ENCODE results near the gene BIRC2. TPM values are rescaled to one million over a fixed set of nuclear protein-coding genes. Genes with fewer than 3 reads are reported as not detected.
"Not testable (repeated sequence)": the region's sequence is repeated elsewhere in the genome, so short reads cannot be mapped to it uniquely, and the experiment has no call there.

BIRC2 gene
- polyA plus RNA-seq, 3 donors = 77.3 to 89.0 (median 78.1) TPM

DNA sequence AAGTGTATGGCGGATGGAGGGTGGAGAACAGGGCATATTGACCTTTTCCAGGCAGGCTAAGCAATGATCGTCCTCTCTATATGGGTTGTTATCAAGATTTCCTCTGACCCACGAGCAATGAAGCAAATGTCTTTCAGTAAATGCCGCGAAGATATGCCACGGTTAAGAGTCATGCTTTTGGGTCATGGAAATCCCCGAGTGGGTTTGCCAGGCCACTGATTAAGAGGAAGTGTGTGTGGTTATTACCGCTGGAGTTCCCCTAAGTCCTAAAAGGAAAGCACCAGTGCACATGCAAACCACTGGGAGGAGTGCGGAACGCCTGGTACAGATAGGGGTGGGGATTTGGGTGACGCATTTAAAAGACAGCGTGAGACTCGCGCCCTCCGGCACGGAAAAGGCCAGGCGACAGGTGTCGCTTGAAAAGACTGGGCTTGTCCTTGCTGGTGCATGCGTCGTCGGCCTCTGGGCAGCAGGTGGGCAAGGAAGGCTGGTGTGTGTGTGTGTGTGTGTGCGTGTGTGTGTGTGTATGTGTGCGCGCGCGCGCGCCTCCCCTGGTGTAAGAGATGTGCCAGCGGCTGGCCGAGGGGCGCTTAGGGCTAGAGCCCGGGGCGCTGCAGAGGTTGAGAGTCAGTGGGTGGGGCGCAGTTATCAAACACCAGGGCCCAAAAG lies 29.8 kb upstream of the BIRC2 start, which contains the start of gene BIRC3:
TSS of gene BIRC3 (plus strand) at position 386 of the 669 bp plus-strand sequence. CDS start 7,026 bp downstream, outside the sequence.
- peak in 10 of 11 donors; percentile 15 to 54 (median 42) for DNase-seq (ENCODE audit: extremely low read depth in 1 of 11, low read depth in 9 of 11, low spot score in 4 of 11)

DNA sequence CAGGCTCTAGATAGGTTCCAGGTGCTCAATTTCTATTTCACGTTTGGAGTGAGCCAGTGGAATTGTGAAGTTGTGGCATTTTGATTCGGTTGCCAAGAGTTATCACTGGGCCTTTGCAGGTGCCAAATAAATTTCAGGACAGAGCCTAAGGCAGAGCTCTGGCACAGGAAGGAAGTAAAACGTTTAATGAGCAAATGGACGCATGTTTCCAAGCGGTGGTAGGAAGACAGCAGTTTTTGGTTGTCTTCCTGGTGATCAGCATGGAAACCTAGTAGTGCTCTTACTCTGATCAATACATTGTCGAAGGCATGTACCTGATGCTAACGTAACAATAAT lies 29.3 kb upstream of the BIRC2 start:
- no peak for DNase-seq (ENCODE audit: extremely low read depth in 1 of 11, low read depth in 9 of 11, low spot score in 4 of 11)

DNA sequence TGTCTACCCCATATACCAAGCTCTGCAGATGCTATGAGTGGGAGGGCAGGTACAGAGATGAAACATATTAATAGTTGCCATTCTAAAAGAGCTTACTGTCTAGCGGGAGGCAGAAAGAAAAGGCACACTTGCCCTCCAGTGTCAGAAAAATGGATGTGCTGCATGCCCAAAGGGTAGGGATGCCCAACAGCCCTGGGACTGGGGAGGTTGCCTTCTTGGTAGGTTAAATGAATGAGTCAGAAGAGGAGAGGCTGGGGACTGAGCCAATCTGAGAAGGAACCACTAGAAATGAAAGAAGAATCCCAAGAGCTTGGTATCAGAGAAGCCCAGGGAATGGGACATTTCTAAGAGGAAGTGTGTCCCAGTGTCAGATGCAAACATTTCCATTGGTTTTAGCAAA lies 28.5 kb upstream of the BIRC2 start:
- DNase-seq (ENCODE audit: extremely low read depth in 1 of 11, low read depth in 9 of 11, low spot score in 4 of 11) = no peak

DNA sequence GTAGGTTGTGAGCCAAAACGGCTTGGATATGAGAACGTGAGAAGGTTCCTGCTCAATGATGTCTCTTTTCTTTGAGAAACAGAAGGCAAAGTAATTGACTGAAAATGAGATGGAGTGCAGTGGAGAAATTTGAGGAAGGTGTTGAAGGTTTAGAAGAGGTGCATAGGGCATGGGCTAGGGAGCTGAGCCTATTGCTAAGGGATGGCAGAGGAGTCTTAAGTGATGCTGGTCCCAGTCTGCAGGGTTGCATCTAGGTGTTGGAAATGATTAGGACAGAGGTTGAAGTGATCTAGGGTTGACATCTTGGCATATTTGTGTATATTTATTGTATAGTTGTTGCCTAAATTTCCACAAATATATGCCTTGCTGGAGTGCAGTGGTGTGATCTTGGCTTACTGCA lies 27.5 kb upstream of the BIRC2 start:
- no peak for DNase-seq (ENCODE audit: extremely low read depth in 1 of 11, low read depth in 9 of 11, low spot score in 4 of 11)

DNA sequence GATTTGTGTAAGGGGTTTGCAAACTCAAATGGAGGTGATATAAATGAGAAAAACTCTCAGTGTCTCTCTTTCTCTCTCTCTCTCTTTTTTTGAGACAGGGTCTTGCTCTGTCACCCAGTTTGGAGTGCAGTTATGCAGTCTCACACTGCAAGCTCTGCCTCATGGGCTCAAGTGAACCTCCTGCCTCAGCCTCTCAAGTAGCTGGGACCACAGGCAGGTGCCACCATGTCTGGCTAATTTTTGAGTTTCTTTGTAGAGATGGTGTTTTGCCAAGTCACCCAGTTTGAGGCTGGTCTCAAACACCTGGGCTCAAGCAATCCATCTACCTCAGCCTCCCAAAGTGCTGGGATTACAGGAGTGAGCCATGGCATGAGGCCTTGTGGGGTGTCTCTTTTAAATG lies 26.8 kb upstream of the BIRC2 start:
- no peak for DNase-seq (ENCODE audit: extremely low read depth in 1 of 11, low read depth in 9 of 11, low spot score in 4 of 11)

DNA sequence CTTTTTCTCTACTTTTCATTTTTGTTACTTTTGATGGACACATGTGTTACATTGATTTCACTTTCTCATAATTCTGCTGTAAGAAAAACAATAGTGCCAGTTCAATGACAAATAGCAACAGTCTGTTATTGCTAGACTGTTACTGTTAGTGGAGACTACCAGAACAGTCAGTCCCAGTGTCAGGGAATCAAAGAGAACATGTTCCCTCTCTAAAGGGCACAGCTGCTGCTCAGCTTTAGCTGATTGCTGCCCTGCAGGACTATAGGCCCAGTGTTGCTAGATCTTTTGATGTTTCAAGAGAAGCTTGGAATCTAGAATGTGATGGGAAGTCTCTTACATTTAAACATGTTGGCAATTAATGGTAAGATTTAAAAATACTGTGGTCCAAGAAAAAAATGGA lies 26.3 kb upstream of the BIRC2 start:
- no peak for DNase-seq (ENCODE audit: extremely low read depth in 1 of 11, low read depth in 9 of 11, low spot score in 4 of 11)

DNA sequence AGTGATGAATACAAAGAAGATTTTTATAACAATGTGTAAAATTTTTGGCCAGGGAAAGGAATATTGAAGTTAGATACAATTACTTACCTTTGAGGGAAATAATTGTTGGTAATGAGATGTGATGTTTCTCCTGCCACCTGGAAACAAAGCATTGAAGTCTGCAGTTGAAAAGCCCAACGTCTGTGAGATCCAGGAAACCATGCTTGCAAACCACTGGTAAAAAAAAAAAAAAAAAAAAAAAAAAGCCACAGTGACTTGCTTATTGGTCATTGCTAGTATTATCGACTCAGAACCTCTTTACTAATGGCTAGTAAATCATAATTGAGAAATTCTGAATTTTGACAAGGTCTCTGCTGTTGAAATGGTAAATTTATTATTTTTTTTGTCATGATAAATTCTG lies 24.5 kb upstream of the BIRC2 start:
- DNase-seq (ENCODE audit: extremely low read depth in 1 of 11, low read depth in 9 of 11, low spot score in 4 of 11) = no peak

DNA sequence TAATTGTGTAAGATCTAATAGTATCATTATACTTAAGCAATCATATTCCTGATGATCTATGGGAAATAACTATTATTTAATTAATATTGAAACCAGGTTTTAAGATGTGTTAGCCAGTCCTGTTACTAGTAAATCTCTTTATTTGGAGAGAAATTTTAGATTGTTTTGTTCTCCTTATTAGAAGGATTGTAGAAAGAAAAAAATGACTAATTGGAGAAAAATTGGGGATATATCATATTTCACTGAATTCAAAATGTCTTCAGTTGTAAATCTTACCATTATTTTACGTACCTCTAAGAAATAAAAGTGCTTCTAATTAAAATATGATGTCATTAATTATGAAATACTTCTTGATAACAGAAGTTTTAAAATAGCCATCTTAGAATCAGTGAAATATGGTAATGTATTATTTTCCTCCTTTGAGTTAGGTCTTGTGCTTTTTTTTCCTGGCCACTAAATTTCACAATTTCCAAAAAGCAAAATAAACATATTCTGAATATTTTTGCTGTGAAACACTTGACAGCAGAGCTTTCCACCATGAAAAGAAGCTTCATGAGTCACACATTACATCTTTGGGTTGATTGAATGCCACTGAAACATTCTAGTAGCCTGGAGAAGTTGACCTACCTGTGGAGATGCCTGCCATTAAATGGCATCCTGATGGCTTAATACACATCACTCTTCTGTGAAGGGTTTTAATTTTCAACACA lies 23.3 kb upstream of the BIRC2 start:
- no peak for DNase-seq (ENCODE audit: extremely low read depth in 1 of 11, low read depth in 9 of 11, low spot score in 4 of 11)

DNA sequence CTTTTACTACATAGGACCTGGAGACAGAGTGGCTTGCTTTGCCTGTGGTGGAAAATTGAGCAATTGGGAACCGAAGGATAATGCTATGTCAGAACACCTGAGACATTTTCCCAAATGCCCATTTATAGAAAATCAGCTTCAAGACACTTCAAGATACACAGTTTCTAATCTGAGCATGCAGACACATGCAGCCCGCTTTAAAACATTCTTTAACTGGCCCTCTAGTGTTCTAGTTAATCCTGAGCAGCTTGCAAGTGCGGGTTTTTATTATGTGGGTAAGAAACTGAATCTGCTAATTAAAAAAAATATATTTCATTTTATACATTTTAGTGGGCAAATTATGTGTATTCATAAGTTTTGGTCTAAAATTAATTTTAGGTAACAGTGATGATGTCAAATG lies 21.9 kb upstream of the BIRC2 start:
- no peak for DNase-seq (ENCODE audit: extremely low read depth in 1 of 11, low read depth in 9 of 11, low spot score in 4 of 11)

DNA sequence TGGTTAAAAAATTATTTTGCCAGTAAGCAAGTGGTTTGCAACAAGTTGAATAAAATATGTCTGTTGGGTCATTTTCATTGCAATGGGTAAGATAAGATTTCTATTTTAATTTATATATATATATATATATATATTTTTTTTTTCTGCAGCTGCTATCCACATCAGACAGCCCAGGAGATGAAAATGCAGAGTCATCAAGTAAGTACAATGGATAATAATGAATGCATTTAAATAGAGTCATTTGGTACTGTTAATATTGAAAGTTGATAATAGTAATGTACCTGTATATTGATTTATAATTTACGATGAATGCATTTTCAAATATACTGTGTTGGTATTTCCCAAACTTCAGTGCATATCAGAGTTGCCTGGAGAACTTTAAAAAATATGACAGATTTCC lies 18.3 kb upstream of the BIRC2 start:
- DNase-seq (ENCODE audit: extremely low read depth in 1 of 11, low read depth in 9 of 11, low spot score in 4 of 11) = no peak

DNA sequence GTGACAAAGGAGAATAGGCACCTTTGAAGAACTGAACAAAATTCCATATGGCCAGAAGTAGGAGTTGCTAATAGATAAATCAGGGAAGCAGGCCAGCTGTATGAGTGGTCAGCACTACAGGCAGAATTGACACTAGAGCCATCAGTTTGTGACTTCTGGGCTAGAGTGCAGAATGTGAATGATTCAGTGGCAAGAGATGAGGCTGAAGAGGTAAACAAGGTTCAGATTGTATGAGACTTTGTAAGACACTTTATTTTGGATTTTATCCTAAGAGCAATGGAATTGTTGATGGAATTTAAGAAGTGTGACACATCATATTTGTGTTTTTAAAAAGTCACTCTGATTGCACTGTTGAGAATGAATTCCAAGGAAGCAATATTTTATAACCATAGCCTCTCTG lies 16.8 kb upstream of the BIRC2 start:
- no peak for DNase-seq (ENCODE audit: extremely low read depth in 1 of 11, low read depth in 9 of 11, low spot score in 4 of 11)

DNA sequence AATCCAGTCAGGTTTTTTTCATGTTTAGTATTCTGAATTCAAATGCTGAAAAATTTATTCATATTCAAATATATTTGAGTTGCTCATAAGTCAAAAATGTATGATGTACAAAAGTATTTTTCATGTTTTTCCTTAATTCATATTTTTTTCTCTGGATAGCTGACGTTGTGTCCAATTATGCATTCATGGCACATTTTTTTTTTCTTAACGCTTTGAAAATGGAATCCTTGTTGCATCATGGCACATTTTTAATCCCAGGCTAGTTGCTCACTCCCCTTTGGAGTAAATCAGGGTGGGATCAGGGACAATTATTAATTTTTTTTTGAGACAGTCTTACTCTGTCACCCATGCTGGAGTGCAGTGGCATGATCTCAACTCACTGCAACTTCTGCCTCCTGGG lies 15.7 kb upstream of the BIRC2 start:
- DNase-seq (ENCODE audit: extremely low read depth in 1 of 11, low read depth in 9 of 11, low spot score in 4 of 11) = no peak

DNA sequence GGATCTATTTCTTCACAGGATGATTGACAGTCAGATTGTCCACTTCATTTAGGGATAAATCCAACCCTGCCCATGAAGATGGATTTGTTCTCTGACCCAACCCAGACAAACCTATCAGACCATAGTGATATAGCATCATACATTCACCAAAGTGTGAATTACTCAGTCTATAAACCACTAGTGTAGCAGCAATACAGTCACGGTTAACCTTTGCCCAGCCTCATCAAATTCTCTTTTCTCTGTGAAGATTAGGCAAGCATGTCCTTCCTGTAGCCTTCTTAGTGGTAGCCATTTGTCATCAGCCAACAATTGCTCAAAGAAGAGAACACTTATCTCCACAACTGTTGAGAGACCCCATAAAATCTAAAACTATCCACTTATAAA lies 14.4 kb upstream of the BIRC2 start:
- DNase-seq (ENCODE audit: extremely low read depth in 1 of 11, low read depth in 9 of 11, low spot score in 4 of 11) = no peak

DNA sequence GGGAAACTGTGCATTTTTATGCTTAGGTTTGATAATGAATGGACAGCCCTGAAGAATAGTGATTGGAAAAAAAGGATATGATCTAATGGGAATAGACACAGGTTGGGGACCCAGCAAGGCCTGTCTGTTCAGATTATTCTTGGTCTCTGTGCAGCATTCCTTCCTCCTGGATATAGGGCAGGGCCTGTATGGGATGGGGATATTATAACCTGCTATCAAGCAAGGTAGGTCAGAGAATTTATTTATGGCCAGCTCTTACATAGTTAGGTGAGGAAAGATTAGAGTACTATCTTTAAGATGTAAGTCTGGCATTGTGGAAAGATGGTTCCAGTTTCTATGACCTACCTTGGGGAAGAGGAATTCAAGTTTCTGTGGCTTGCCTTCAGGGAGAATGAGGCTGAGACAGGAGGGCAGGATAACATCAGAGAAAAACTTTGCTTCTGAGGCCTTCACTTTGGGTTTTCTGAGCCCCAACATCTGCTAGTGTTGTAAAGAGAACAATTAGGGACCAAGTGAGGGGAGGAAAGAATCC lies 8.5 kb upstream of the BIRC2 start:
- DNase-seq (ENCODE audit: extremely low read depth in 1 of 11, low read depth in 9 of 11, low spot score in 4 of 11) = no peak

DNA sequence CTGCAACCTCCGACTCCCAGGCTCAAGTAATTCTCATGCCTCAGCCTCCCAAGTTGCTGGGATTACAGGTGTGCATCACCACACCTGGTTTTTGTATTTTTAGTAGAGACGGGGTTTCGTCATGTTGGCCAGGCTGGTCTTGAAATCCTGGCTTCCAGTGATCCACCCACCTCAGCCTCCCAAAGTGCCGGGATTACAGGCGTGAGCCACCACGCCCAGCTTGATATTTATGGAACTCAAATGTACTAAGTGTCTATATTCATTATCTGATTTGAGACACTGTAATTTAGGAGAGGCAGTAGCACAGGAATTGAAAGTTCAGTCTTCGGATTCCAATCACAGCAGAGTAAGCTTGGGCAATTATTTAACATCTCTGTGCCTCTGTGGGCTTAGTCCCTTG lies 5.7 kb upstream of the BIRC2 start:
- not testable (repeated sequence) for DNase-seq (ENCODE audit: extremely low read depth in 1 of 11, low read depth in 9 of 11, low spot score in 4 of 11)

DNA sequence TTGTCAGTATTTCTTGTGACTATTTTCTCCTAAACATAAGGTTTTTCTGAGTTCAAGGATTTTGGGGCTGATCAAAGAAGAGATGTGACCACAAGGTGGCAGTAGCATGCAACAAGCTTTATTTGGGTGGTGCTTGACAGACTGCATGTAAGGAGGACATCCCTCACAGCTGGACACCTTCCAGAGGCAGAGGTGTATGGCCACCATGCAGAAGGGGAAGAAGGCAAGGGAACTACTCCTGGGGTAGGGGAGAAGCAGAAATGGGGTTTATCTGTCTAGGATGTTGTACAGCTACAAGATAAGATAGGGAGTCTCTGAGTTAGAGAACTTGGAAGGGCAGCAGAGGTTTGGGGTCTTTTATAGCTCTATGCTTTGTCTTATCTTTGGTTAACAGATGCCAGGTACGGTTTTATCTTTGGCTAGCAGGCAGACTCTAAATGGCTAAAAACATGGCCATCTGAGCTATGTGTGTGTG lies 5.1 kb upstream of the BIRC2 start:
- peak in 10 of 11 donors; percentile 54 to 82 (median 74) for DNase-seq (ENCODE audit: extremely low read depth in 1 of 11, low read depth in 9 of 11, low spot score in 4 of 11)

DNA sequence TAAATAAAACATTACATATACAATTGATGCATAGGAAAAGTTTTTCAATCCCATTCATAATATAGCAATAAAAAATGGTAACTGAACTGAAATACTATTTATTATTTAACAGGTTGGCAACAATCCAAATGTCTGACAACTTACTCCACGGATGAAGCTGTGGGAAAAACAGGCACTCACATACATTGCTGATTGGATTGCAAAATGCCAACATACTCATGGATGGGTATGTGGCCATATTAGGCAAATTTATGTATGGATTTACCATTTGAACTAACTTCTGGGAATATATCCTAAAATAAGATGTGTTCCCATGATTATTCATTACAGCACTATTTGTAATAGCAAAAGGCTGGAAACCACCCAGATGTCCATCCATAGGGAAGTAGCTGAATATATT lies 3.2 kb upstream of the BIRC2 start:
- DNase-seq (ENCODE audit: extremely low read depth in 1 of 11, low read depth in 9 of 11, low spot score in 4 of 11) = no peak

DNA sequence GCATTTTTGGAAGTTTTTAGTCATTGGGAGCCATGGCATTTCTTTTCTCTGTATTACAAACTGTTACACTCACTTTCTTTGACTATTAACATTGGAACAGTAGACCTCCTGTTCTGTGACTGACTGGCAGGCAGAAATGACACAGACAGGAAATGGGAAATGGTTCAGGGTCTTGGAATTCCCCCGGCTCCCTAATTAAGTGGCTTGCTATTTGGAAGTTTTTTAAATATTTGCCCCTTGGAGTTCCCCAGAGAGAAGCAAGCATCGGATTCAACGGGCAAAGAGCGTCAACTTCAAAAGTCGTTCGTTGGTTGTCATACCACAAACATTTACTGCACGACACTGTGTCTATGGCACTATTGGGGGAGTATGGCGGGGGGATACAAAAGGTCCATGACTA lies 1.1 kb upstream of the BIRC2 start:
- DNase-seq (ENCODE audit: extremely low read depth in 1 of 11, low read depth in 9 of 11, low spot score in 4 of 11) = no peak

DNA sequence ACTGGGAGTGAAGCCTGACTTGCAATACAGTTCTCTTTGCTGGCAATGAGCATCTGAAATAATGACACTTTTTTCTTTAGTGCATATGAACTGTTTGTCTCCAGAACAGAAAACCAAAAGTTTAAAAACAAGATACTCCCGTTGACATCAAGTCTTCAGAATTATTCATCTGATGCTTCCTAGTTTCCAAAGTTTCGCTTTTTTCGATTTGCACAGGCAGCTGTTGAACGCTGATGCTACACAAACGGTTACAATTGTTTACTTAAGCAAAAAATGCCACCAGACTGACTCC lies 612 bp upstream of the BIRC2 start:
- peak in 1 of 11 donors; percentile 21 for DNase-seq (ENCODE audit: extremely low read depth in 1 of 11, low read depth in 9 of 11, low spot score in 4 of 11)

DNA sequence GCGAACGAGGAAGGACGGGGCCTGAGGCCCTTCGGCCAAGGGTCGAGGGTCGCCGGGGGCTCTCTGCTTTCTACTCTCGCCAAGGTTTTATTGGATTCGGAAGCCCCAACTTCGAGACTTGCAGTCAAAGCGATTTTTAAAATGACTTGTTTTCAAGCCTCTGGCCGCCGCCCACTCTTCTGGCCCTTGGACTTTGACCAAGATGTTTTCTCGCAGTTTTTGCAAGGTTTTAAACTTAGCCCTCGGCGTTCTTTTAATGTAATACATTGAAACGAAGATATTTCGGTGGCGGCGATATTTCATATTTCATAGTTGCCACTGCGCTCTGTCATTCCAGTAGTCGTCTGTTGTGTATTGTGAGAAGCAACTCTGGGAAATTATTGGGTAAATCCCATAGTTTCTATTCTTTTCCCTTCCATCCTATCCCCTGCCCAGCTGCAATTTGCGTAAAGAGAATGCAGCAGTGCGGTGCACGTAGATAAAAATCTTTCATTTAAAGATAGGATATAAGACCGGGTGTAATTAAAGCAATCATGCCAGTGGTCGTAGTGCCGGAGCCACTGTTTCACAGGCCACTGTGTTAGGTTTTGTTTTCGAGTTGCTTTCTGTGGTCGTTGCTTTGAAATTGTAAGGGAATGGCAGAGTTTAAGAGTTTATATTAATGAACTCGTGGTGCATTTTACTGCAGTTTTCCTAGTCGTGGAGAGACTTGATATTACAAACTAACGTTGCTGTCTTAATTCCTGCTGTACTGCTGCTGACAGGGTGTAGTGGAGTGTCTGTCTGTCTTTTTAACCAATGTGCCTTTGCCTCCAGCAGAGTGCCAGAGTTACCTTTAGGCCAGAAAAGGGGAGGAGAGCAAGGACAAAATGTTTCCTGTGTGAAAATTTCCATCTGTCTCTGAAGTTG lies 702 bp downstream of the BIRC2 start:
- peak in 7 of 11 donors; percentile 9 to 56 (median 33) for DNase-seq (ENCODE audit: extremely low read depth in 1 of 11, low read depth in 9 of 11, low spot score in 4 of 11)

Measured in renal cortex interstitium (tissue), 11 donors.